Measurements from ENCODE around the gene ZFP64.
"Not testable (repeated sequence)": the region's sequence is repeated elsewhere in the genome, so short reads cannot be mapped to it uniquely, and the experiment has no call there.

Gene ZFP64

DNA sequence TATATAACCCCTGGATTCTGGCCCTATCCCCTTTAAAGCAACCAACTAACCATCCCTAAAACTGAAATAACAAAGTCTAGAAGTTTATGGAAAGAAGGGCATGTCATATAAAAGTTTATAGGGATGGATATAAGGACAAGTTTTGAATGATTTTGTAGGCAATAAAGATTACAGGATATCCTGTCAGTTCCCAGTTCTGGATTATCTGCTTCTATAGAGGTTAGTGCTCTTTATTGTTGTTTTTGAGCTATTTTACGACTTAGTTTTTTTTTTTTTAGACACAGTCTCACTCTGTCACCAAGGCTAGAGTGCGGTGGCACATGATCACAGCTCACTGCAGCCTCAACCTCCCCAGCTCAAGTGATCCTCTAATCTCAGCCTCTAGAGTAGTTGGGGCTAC lies 48.3 kb downstream of the ZFP64 start:
- H3K36me3 ChIP-seq (ENCODE audit: control insufficient read depth, insufficient read depth, low read length), result no peaks in the 10 kb centered on the region
- H3K4me3 ChIP-seq (ENCODE audit: insufficient read depth, low read depth, low read length, poor library complexity, severe bottlenecking), result no peak overlapping the region
- H3K27ac ChIP-seq (ENCODE audit: insufficient read depth, low read length, poor library complexity, severe bottlenecking), result no peak overlapping the region
- no peaks in the 10 kb centered on the region for H3K9me3 ChIP-seq (ENCODE audit: control insufficient read depth, low read length)
- no peaks in the 10 kb centered on the region for H3K4me1 ChIP-seq (ENCODE audit: control insufficient read depth, insufficient read depth, low read length, poor library complexity, severe bottlenecking)
- no peaks in the 10 kb centered on the region for H3K27me3 ChIP-seq (replicated peaks; ENCODE audit: control insufficient read depth, insufficient read depth, low read length, poor library complexity, severe bottlenecking)
- DNase-seq, result no peak

DNA sequence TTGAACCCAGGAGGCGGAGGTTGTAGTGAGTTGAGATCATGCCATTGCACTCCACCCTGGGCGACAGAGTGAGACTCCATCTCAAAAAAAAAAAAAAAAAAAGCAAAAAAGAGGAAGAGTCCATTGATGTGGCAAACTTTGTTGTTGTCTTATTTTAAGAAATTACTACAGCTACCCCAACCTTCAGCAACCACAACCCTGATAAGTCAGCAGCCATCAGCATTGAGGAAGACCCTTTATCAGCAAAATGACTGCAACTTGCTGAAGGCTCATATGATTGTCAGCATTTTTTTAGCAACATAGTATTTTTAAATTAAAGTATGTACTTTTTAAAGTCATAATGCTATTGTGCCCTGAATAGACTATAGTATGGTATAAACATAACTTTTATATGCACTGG lies 48.8 kb downstream of the ZFP64 start:
- Histone ChIP-seq H3K36me3 (ENCODE audit: control insufficient read depth, insufficient read depth, low read length) (no peaks in the 10 kb centered on the region), H3K27me3 (replicated peaks; ENCODE audit: control insufficient read depth, insufficient read depth, low read length, poor library complexity, severe bottlenecking) (no peaks in the 10 kb centered on the region), H3K9me3 (ENCODE audit: control insufficient read depth, low read length) (no peaks in the 10 kb centered on the region), H3K27ac (ENCODE audit: insufficient read depth, low read length, poor library complexity, severe bottlenecking) (no peak overlapping the region), H3K4me3 (ENCODE audit: insufficient read depth, low read depth, low read length, poor library complexity, severe bottlenecking) (no peak overlapping the region), H3K4me1 (ENCODE audit: control insufficient read depth, insufficient read depth, low read length, poor library complexity, severe bottlenecking) (no peaks in the 10 kb centered on the region)
- DNase-seq, result no peak

DNA sequence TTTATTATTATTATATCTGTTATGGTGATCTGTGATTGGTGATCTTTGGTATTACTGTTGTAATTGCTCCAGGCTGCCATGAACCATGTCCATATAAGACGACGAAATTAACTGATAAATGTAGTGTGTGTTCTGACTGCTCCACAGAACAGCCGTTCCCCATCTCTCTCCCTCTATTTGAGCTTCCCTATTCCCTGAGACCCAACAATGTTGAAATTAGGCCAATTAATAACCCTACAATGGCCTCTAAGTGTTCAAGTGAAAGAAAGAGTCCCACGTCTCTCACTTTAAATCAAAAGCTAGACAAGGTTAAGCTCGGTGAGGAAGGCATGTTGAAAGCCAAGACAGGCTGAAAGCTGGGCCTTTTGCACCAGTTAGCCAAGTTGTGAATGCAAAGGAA lies 51.6 kb downstream of the ZFP64 start:
- H3K4me3 ChIP-seq (ENCODE audit: insufficient read depth, low read depth, low read length, poor library complexity, severe bottlenecking), result no peak overlapping the region
- H3K4me1 ChIP-seq (ENCODE audit: control insufficient read depth, insufficient read depth, low read length, poor library complexity, severe bottlenecking), result no peaks in the 10 kb centered on the region
- no peaks in the 10 kb centered on the region for H3K36me3 ChIP-seq (ENCODE audit: control insufficient read depth, insufficient read depth, low read length)
- H3K27me3 ChIP-seq (replicated peaks; ENCODE audit: control insufficient read depth, insufficient read depth, low read length, poor library complexity, severe bottlenecking), result no peaks in the 10 kb centered on the region
- H3K9me3 ChIP-seq (ENCODE audit: control insufficient read depth, low read length), result no peaks in the 10 kb centered on the region
- no peak overlapping the region for H3K27ac ChIP-seq (ENCODE audit: insufficient read depth, low read length, poor library complexity, severe bottlenecking)
- no peak for DNase-seq

DNA sequence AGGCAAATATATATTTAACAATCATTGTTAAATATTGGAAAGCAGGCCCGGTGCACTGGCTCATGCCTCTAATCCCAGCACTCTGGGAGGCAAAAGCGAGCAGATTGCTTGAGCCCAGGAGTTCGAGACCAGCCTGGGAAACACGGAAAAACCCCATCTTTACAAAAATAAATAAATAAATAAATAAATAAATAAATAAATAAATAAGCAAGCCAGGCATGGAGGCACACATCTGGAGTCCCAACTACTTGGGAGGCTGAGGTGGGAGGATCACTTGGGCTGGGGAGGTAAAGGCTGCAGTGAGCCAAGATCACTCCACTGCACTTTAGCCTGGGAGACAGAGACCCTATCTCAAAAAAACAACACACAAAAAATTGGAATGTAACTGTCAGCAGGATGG lies 53.7 kb downstream of the ZFP64 start:
- no peaks in the 10 kb centered on the region for H3K36me3 ChIP-seq (ENCODE audit: control insufficient read depth, insufficient read depth, low read length)
- H3K27ac ChIP-seq (ENCODE audit: insufficient read depth, low read length, poor library complexity, severe bottlenecking), result no peak overlapping the region
- H3K27me3 ChIP-seq (replicated peaks; ENCODE audit: control insufficient read depth, insufficient read depth, low read length, poor library complexity, severe bottlenecking), result no peaks in the 10 kb centered on the region
- H3K4me3 ChIP-seq (ENCODE audit: insufficient read depth, low read depth, low read length, poor library complexity, severe bottlenecking), result no peak overlapping the region
- H3K4me1 ChIP-seq (ENCODE audit: control insufficient read depth, insufficient read depth, low read length, poor library complexity, severe bottlenecking), result no peaks in the 10 kb centered on the region
- DNase-seq, result no peak
- no peaks in the 10 kb centered on the region for H3K9me3 ChIP-seq (ENCODE audit: control insufficient read depth, low read length)

DNA sequence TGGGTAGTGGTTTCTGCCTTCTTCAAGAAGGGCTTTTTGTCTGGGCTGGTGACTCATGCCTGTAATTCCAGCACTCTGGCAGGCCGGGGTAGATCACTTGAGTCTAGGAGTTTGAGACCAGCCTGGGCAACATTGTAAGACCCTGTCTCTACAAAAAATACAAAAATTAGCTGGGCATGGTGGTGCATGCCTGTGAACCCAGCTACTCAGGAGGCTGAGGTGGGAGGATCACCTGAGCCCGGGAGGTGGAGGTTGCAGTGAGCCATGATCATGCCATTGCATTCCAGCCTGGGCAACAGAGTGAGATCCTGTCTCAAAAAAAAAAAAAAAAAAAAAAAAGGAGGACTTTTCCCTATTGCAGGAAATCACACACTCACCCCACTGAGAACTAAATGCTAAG lies 57.9 kb downstream of the ZFP64 start:
- not testable (repeated sequence) for H3K27me3 ChIP-seq (replicated peaks; ENCODE audit: control insufficient read depth, insufficient read depth, low read length, poor library complexity, severe bottlenecking); H3K4me1 ChIP-seq (ENCODE audit: control insufficient read depth, insufficient read depth, low read length, poor library complexity, severe bottlenecking); DNase-seq; H3K9me3 ChIP-seq (ENCODE audit: control insufficient read depth, low read length); H3K4me3 ChIP-seq (ENCODE audit: insufficient read depth, low read depth, low read length, poor library complexity, severe bottlenecking); H3K27ac ChIP-seq (ENCODE audit: insufficient read depth, low read length, poor library complexity, severe bottlenecking); H3K36me3 ChIP-seq (ENCODE audit: control insufficient read depth, insufficient read depth, low read length)

DNA sequence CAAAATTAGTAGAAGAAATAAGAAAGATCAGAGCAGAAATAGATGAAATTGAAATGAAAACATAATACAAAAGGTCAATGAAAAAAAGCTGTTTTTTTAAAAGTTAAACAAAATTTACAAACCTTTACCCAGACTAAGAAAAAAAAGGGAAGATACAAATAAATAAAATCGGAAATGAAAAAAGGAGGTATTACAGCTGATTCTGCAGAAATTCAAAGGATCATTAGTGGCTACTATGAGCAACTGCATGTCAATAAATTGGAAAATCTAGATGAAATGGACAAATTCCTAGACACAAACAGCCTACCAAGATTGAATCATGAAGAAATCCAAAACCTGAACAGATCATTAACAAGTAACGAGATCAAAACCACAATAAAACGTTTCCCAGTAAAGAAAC lies 59.2 kb downstream of the ZFP64 start:
- Histone ChIP-seq H3K36me3 (ENCODE audit: control insufficient read depth, insufficient read depth, low read length) (no peaks in the 10 kb centered on the region), H3K27ac (ENCODE audit: insufficient read depth, low read length, poor library complexity, severe bottlenecking) (no peak overlapping the region), H3K9me3 (ENCODE audit: control insufficient read depth, low read length) (no peaks in the 10 kb centered on the region), H3K4me1 (ENCODE audit: control insufficient read depth, insufficient read depth, low read length, poor library complexity, severe bottlenecking) (no peaks in the 10 kb centered on the region), H3K4me3 (ENCODE audit: insufficient read depth, low read depth, low read length, poor library complexity, severe bottlenecking) (no peak overlapping the region), H3K27me3 (replicated peaks; ENCODE audit: control insufficient read depth, insufficient read depth, low read length, poor library complexity, severe bottlenecking) (no peaks in the 10 kb centered on the region)
- DNase-seq, result no peak

DNA sequence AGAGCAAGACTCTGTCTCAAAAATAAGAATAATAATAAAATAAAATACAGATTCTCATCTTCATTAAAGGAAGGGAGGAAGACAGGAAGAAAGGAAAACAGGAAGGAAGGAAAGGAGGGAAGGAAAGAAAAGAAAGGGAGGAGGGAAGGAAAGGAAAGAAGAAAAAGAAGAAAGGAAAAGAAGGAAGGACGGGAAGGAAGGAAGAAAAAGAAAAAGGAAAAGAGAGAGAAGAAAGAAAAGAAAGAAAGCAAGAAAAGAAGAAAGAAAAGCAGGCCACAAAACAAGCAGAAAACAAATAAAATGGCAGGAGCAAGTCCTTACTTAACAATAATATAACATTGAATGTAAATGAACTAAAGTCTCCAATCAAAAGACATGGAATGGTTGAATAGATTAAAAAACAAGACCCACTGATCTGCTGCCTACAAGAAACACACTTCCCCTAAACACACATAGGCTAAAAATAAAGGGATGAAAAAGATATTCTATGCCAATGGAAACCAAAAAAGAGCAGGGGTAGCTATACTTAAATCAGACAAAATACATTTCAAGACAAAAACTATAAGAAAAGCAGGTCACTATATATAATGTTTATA lies 60.4 kb downstream of the ZFP64 start:
- Histone ChIP-seq H3K27me3 (replicated peaks; ENCODE audit: control insufficient read depth, insufficient read depth, low read length, poor library complexity, severe bottlenecking) (no peaks in the 10 kb centered on the region), H3K4me1 (ENCODE audit: control insufficient read depth, insufficient read depth, low read length, poor library complexity, severe bottlenecking) (no peaks in the 10 kb centered on the region), H3K4me3 (ENCODE audit: insufficient read depth, low read depth, low read length, poor library complexity, severe bottlenecking) (no peak overlapping the region), H3K36me3 (ENCODE audit: control insufficient read depth, insufficient read depth, low read length) (no peaks in the 10 kb centered on the region), H3K9me3 (ENCODE audit: control insufficient read depth, low read length) (no peaks in the 10 kb centered on the region), H3K27ac (ENCODE audit: insufficient read depth, low read length, poor library complexity, severe bottlenecking) (no peak overlapping the region)
- DNase-seq, result no peak

DNA sequence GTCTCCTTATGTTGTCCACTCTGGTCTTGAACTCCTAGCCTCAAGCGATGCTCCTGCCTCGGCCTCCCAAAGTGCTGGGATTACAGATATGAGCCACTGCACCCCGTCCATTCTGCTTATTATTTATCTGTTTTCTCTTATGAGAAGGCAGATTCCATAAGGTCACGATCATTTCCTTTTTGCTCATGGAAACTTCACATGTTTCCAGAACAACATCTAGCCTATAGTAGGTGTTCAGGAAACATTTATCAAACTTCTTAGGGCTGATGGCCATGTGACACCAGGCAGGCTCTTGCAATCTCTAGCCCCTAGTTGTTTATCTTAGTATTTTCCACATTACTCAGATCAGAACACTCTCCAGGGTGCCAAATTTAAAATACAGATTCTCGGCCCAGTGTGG lies 61.2 kb downstream of the ZFP64 start:
- no peak for DNase-seq
- Histone ChIP-seq H3K9me3 (ENCODE audit: control insufficient read depth, low read length) (no peaks in the 10 kb centered on the region), H3K4me3 (ENCODE audit: insufficient read depth, low read depth, low read length, poor library complexity, severe bottlenecking) (no peak overlapping the region), H3K36me3 (ENCODE audit: control insufficient read depth, insufficient read depth, low read length) (no peaks in the 10 kb centered on the region), H3K27me3 (replicated peaks; ENCODE audit: control insufficient read depth, insufficient read depth, low read length, poor library complexity, severe bottlenecking) (no peaks in the 10 kb centered on the region), H3K27ac (ENCODE audit: insufficient read depth, low read length, poor library complexity, severe bottlenecking) (no peak overlapping the region), H3K4me1 (ENCODE audit: control insufficient read depth, insufficient read depth, low read length, poor library complexity, severe bottlenecking) (no peaks in the 10 kb centered on the region)

DNA sequence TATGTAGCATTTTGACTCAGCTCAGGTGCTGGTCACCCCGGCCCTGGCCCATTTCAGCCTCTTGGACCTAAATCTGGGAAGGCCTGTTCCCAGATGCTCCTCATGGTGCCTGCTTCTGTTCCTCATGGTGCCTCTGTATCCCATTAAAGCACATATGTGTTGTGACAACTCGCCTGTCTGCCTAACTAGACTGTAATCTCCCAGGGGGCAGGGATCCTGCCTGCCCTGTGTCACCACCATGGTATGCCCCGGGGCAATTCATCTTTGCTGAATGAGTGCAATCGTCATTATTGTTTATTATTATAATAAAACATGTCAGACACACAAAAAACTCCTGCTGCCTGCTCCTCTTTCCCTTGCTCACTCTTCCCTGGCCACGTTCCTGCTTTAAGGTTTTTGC lies 62.0 kb downstream of the ZFP64 start:
- no peaks in the 10 kb centered on the region for H3K4me1 ChIP-seq (ENCODE audit: control insufficient read depth, insufficient read depth, low read length, poor library complexity, severe bottlenecking)
- no peak for DNase-seq
- no peak overlapping the region for H3K4me3 ChIP-seq (ENCODE audit: insufficient read depth, low read depth, low read length, poor library complexity, severe bottlenecking)
- H3K27me3 ChIP-seq (replicated peaks; ENCODE audit: control insufficient read depth, insufficient read depth, low read length, poor library complexity, severe bottlenecking), result no peaks in the 10 kb centered on the region
- H3K9me3 ChIP-seq (ENCODE audit: control insufficient read depth, low read length), result no peaks in the 10 kb centered on the region
- H3K27ac ChIP-seq (ENCODE audit: insufficient read depth, low read length, poor library complexity, severe bottlenecking), result no peak overlapping the region
- H3K36me3 ChIP-seq (ENCODE audit: control insufficient read depth, insufficient read depth, low read length), result no peaks in the 10 kb centered on the region

DNA sequence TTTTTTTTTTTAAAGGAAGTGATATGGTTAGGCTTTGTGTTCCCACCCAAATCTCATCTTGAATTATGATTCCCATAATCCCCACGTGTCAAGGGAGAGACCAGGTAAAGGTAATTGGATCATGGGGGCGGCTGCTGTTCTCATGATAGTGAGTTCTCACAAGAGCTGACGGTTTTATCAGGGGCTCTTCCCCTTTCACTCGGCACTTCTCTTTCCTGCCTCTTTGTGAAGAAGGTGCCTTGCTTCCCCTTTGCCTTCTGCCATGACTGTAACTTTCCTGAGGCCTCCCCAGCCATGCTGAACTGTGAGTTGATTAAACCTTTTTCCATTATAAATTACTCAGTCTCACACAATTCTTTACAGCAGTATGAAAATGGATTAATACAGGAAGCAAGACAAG lies 64.3 kb downstream of the ZFP64 start:
- DNase-seq, result no peak
- H3K36me3 ChIP-seq (ENCODE audit: control insufficient read depth, insufficient read depth, low read length), result no peaks in the 10 kb centered on the region
- no peaks in the 10 kb centered on the region for H3K4me1 ChIP-seq (ENCODE audit: control insufficient read depth, insufficient read depth, low read length, poor library complexity, severe bottlenecking)
- H3K9me3 ChIP-seq (ENCODE audit: control insufficient read depth, low read length), result no peaks in the 10 kb centered on the region
- no peak overlapping the region for H3K27ac ChIP-seq (ENCODE audit: insufficient read depth, low read length, poor library complexity, severe bottlenecking)
- no peaks in the 10 kb centered on the region for H3K27me3 ChIP-seq (replicated peaks; ENCODE audit: control insufficient read depth, insufficient read depth, low read length, poor library complexity, severe bottlenecking)
- no peak overlapping the region for H3K4me3 ChIP-seq (ENCODE audit: insufficient read depth, low read depth, low read length, poor library complexity, severe bottlenecking)

DNA sequence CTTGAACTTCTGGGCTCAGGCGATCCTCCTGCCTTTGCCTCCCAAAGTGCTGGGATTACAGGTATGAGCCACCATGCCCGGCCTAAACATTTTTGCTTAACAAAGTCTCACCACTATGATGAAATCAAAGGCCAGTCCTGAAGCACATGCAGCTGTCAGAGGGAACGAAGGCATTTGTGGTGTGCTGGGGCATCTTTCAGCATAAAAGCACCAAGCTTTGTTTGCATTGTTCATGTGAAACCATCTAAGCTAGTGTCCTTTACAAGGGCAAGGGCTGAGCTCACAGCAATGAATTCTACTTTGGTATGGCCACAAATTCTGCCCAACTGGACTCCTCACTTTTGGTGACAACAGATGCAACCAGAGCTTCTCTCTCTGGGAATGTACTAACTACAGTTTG lies 66.8 kb downstream of the ZFP64 start:
- H3K9me3 ChIP-seq (ENCODE audit: control insufficient read depth, low read length), result no peaks in the 10 kb centered on the region
- no peak overlapping the region for H3K27ac ChIP-seq (ENCODE audit: insufficient read depth, low read length, poor library complexity, severe bottlenecking)
- DNase-seq, result no peak
- H3K36me3 ChIP-seq (ENCODE audit: control insufficient read depth, insufficient read depth, low read length), result no peaks in the 10 kb centered on the region
- H3K4me1 ChIP-seq (ENCODE audit: control insufficient read depth, insufficient read depth, low read length, poor library complexity, severe bottlenecking), result no peaks in the 10 kb centered on the region
- no peak overlapping the region for H3K4me3 ChIP-seq (ENCODE audit: insufficient read depth, low read depth, low read length, poor library complexity, severe bottlenecking)
- no peaks in the 10 kb centered on the region for H3K27me3 ChIP-seq (replicated peaks; ENCODE audit: control insufficient read depth, insufficient read depth, low read length, poor library complexity, severe bottlenecking)

Measured in effector memory CD4-positive, alpha-beta T cell (primary cell).